ENCODE measurements around the gene KRT15.

- TF ChIP-seq CTCF (conservative IDR thresholded peaks at IDR 0.05; ENCODE audit: low read depth, low read length) (no peak), MAZ (IDR thresholded peaks at IDR 0.05; ENCODE audit: borderline replicate concordance, low read depth, low read length) (no peak), RFX5 (IDR thresholded peaks at IDR 0.05; ENCODE audit: low read depth, low read length) (no peak), POLR2A (IDR thresholded peaks at IDR 0.05; ENCODE audit: low read depth, low read length) (no peak), FOS (IDR thresholded peaks at IDR 0.05; ENCODE audit: low read depth, low read length) (no peak), CHD1 (IDR thresholded peaks at IDR 0.05; ENCODE audit: low read depth, low read length) (no peak), CEBPB (IDR thresholded peaks at IDR 0.05; ENCODE audit: low read depth, low read length) (no peak), USF2 (IDR thresholded peaks at IDR 0.05; ENCODE audit: low read depth, low read length) (no peak), BHLHE40 (IDR thresholded peaks at IDR 0.05; ENCODE audit: low read depth, low read length) (no peak)
Measured at GRCh38 chr17:41483531-41483930, 35.2 kb downstream of the KRT15 start.
